ENCODE data around the gene QRSL1. TPM values are rescaled to one million over a fixed set of nuclear protein-coding genes. Genes with fewer than 3 reads are reported as not detected.
A peak's percentile ranks its signal among the peaks of the same experiment; 100 is the strongest.

Gene QRSL1
- total RNA-seq, 1 donor from 2014 or later = 18.4 TPM

DNA sequence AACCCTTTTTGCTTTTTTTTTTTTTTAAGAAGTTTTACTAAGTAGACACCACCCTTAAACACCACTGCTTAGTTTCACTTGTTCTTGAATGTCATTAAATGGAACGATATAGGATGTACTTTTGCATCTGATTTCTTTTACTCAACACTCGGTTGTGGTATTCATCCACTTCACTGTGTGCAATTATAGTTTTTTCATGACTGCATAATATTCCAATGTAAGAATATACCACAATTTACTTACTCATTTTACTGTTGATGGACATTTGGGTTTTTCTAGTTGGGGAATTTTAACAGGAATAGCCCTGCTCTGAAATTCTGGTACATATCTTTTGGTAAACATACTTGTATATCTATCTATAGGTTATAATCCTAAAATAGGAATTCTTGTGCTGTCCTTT is 29.9 kb upstream of the QRSL1 start:
- DNase-seq (ENCODE audit: low read depth) = no peak
- no peak overlapping the region for H3K4me3 ChIP-seq (ENCODE audit: low read depth, low read length)
- no peaks in the 10 kb centered on the region for H3K27me3 ChIP-seq (ENCODE audit: control insufficient read depth, insufficient read depth, low read length)
- no peaks in the 10 kb centered on the region for H3K36me3 ChIP-seq (ENCODE audit: control insufficient read depth, insufficient read depth, low read length)
- TF ChIP-seq, protein P1, sequence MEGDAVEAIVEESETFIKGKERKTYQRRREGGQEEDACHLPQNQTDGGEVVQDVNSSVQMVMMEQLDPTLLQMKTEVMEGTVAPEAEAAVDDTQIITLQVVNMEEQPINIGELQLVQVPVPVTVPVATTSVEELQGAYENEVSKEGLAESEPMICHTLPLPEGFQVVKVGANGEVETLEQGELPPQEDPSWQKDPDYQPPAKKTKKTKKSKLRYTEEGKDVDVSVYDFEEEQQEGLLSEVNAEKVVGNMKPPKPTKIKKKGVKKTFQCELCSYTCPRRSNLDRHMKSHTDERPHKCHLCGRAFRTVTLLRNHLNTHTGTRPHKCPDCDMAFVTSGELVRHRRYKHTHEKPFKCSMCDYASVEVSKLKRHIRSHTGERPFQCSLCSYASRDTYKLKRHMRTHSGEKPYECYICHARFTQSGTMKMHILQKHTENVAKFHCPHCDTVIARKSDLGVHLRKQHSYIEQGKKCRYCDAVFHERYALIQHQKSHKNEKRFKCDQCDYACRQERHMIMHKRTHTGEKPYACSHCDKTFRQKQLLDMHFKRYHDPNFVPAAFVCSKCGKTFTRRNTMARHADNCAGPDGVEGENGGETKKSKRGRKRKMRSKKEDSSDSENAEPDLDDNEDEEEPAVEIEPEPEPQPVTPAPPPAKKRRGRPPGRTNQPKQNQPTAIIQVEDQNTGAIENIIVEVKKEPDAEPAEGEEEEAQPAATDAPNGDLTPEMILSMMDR (IDR thresholded peaks at IDR 0.05; ENCODE audit: insufficient read depth, low read length, poor library complexity, severe bottlenecking) = no peak

DNA sequence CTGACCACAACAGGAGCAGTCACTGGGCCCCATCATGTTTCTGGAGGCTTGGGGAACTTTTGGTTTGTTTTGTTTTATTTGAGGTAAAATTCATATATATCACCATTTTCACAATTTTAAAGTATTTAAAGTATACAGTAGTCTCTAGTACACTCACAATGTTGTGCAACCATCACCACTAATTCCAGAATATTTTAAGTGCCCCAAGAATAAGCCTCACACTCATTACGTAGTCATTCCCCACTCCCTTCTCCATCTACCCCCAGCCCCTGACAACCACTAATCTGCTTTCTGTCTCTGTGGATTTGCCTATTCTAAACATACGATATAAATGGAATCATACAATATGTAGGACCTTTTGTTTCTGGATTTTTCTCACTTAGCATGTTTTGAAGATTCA is 29.0 kb upstream of the QRSL1 start:
- no peaks in the 10 kb centered on the region for H3K36me3 ChIP-seq (ENCODE audit: control insufficient read depth, insufficient read depth, low read length)
- DNase-seq (ENCODE audit: low read depth) = no peak
- no peak overlapping the region for H3K4me3 ChIP-seq (ENCODE audit: low read depth, low read length)
- TF ChIP-seq, protein P1 (IDR thresholded peaks at IDR 0.05; ENCODE audit: insufficient read depth, low read length, poor library complexity, severe bottlenecking) = no peak
- no peaks in the 10 kb centered on the region for H3K27me3 ChIP-seq (ENCODE audit: control insufficient read depth, insufficient read depth, low read length)

GRCh38 chr6:106608080-106608668 is 21.2 kb upstream of the QRSL1 start:
- TF ChIP-seq, protein P1 (IDR thresholded peaks at IDR 0.05; ENCODE audit: insufficient read depth, low read length, poor library complexity, severe bottlenecking) = peak; percentile 53
- Histone ChIP-seq H3K4me3 (ENCODE audit: low read depth, low read length) (no peak overlapping the region), H3K36me3 (ENCODE audit: control insufficient read depth, insufficient read depth, low read length) (no peaks in the 10 kb centered on the region), H3K27me3 (ENCODE audit: control insufficient read depth, insufficient read depth, low read length) (no peaks in the 10 kb centered on the region)
- peak; percentile 47 for DNase-seq (ENCODE audit: low read depth)

- DNase-seq (ENCODE audit: low read depth) = no peak
Measured at GRCh38 chr6:106609699-106610098, 19.7 kb upstream of the QRSL1 start.

GRCh38 chr6:106611030-106611429 is 18.3 kb upstream of the QRSL1 start:
- Histone ChIP-seq H3K4me3 (ENCODE audit: low read depth, low read length) (no peak overlapping the region), H3K36me3 (ENCODE audit: control insufficient read depth, insufficient read depth, low read length) (no peaks in the 10 kb centered on the region), H3K27me3 (ENCODE audit: control insufficient read depth, insufficient read depth, low read length) (no peaks in the 10 kb centered on the region)
- no peak for DNase-seq (ENCODE audit: low read depth)
- TF ChIP-seq, protein P1 (IDR thresholded peaks at IDR 0.05; ENCODE audit: insufficient read depth, low read length, poor library complexity, severe bottlenecking) = no peak

More at GRCh38 chr6:106609699-106610098, 19.7 kb upstream of the QRSL1 start:
- TF ChIP-seq, protein P1 (IDR thresholded peaks at IDR 0.05; ENCODE audit: insufficient read depth, low read length, poor library complexity, severe bottlenecking) = peak; percentile 48
- Histone ChIP-seq H3K36me3 (ENCODE audit: control insufficient read depth, insufficient read depth, low read length) (no peaks in the 10 kb centered on the region), H3K4me3 (ENCODE audit: low read depth, low read length) (no peak overlapping the region), H3K27me3 (ENCODE audit: control insufficient read depth, insufficient read depth, low read length) (no peaks in the 10 kb centered on the region)

All from kidney epithelial cell (primary cell).